ENCODE results near the gene BRD7.

Gene BRD7

DNA sequence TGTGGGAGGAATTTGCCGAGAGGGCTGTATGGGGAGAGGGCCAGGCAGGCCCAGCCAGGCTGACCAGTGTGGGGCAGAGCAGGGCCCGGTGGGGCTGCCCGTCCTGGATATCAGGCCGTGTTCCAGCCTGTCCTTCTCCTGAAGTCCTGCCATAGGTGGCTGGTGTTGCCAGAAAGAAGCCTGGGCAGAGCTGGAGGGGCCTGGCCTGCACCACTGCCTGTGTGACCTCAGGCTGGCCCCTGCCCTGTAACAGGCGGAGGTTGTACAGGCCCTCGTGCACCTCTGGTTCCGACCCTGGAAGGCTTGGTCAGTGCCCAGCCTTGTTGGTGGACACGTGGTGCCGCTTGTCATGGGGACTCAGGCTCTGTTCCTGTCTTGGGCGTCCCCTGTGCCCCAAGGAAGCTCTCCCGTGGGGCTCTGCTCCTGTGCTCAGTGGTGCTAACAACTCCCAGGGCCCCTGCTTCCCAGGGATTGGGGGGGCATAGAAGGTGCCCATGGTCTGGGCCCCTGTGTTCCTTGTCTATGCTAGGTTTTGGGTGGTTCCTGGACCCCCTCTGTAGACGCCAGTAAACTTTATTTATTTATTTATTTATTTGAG lies 69.2 kb downstream of the BRD7 start:
- no peaks in the 10 kb centered on the region for H3K27me3 ChIP-seq (ENCODE audit: insufficient read depth, low read length, poor library complexity, severe bottlenecking)
- H3K9ac ChIP-seq (ENCODE audit: low read depth, low read length, poor library complexity, severe bottlenecking), result no peak overlapping the region
- no peak overlapping the region for H3K4me3 ChIP-seq (ENCODE audit: low read length, poor library complexity, severe bottlenecking)
- no peaks in the 10 kb centered on the region for H3K79me2 ChIP-seq (ENCODE audit: insufficient read depth, low read length)
- H3K9me3 ChIP-seq (ENCODE audit: insufficient read depth, low read depth, low read length), result no peaks in the 10 kb centered on the region
- no peak overlapping the region for H2AFZ ChIP-seq (ENCODE audit: low read length)
- no peaks in the 10 kb centered on the region for H3K4me1 ChIP-seq (ENCODE audit: insufficient read depth, low read length, poor library complexity, severe bottlenecking)
- no peaks in the 10 kb centered on the region for H4K20me1 ChIP-seq (ENCODE audit: insufficient read depth, low read length, poor library complexity, severe bottlenecking)
- no peak overlapping the region for H3K4me2 ChIP-seq (ENCODE audit: low read depth, low read length, poor library complexity, severe bottlenecking)
- H3K9me2 ChIP-seq (replicated peaks; ENCODE audit: low read depth, low read length), result no peaks in the 10 kb centered on the region
- H3K36me3 ChIP-seq (ENCODE audit: insufficient read depth, low read length), result peaks cover 79% of the 10 kb centered on the region; the same call in 1 of the 2 replicates
- TF ChIP-seq, protein P1, sequence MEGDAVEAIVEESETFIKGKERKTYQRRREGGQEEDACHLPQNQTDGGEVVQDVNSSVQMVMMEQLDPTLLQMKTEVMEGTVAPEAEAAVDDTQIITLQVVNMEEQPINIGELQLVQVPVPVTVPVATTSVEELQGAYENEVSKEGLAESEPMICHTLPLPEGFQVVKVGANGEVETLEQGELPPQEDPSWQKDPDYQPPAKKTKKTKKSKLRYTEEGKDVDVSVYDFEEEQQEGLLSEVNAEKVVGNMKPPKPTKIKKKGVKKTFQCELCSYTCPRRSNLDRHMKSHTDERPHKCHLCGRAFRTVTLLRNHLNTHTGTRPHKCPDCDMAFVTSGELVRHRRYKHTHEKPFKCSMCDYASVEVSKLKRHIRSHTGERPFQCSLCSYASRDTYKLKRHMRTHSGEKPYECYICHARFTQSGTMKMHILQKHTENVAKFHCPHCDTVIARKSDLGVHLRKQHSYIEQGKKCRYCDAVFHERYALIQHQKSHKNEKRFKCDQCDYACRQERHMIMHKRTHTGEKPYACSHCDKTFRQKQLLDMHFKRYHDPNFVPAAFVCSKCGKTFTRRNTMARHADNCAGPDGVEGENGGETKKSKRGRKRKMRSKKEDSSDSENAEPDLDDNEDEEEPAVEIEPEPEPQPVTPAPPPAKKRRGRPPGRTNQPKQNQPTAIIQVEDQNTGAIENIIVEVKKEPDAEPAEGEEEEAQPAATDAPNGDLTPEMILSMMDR (conservative IDR thresholded peaks at IDR 0.05; ENCODE audit: low read length), result no peak
- TF ChIP-seq EZH2phosphoT487 (IDR thresholded peaks at IDR 0.05; ENCODE audit: borderline replicate concordance), result no peak
- H3F3A ChIP-seq (ENCODE audit: low read depth), result no peaks in the 10 kb centered on the region

DNA sequence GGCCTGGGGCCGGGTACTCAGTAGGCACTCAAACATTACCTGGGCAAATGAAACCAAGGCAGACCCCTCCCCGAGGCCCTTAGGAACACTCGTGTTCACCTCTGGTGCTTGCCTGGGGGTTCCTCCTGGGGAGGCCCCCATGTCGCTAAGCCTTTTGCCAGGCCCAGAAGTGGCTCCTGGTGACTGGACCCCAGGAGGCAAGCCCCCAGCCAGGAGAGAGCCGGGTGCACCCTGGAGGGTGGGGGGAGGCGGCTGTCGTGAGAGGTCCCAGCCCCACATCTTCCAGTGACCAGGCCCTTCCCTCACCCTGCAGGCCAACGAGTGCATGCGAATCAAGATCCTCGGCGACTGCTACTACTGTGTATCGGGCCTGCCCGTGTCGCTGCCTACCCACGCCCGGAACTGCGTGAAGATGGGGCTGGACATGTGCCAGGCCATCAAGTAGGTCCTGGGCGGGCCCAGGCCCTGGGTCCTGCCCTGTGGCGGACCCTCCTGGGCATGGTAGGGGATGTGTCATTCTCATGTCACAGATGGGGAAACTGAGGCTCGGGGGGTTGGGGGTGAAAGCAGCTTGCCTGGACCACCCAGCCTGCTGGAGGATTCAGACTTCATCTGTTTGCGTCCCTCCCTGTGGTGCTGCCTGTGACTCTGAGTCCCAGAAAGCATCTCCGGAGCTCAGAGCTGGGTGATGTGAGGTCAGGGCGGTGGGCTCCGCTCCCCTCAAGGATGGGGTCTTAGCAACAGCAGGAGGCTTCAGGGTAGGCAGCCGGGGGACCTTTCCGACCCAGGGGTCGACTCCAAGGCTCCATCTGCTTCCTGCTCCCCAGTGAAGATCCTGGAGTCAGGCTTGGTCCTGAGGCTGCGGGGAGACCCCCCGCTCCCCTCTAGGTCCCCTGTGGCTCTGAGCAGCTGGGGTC lies 69.9 kb downstream of the BRD7 start:
- H3K4me1 ChIP-seq (ENCODE audit: insufficient read depth, low read length, poor library complexity, severe bottlenecking), result no peaks in the 10 kb centered on the region
- H3F3A ChIP-seq (ENCODE audit: low read depth), result no peaks in the 10 kb centered on the region
- peaks cover 80% of the 10 kb centered on the region; the same call in 1 of the 2 replicates for H3K36me3 ChIP-seq (ENCODE audit: insufficient read depth, low read length)

GRCh38 chr16:50298075-50298460 lies 70.7 kb downstream of the BRD7 start:
- no peaks in the 10 kb centered on the region for H3K9me2 ChIP-seq (replicated peaks; ENCODE audit: low read depth, low read length)
- H3K36me3 ChIP-seq (ENCODE audit: insufficient read depth, low read length), result peaks cover 87% of the 10 kb centered on the region; the same call in 1 of the 2 replicates
- no peaks in the 10 kb centered on the region for H4K20me1 ChIP-seq (ENCODE audit: insufficient read depth, low read length, poor library complexity, severe bottlenecking)
- no peaks in the 10 kb centered on the region for H3F3A ChIP-seq (ENCODE audit: low read depth)
- no peak overlapping the region for H3K4me2 ChIP-seq (ENCODE audit: low read depth, low read length, poor library complexity, severe bottlenecking)
- no peaks in the 10 kb centered on the region for H3K79me2 ChIP-seq (ENCODE audit: insufficient read depth, low read length)
- H3K9me3 ChIP-seq (ENCODE audit: insufficient read depth, low read depth, low read length), result no peaks in the 10 kb centered on the region
- H3K4me3 ChIP-seq (ENCODE audit: low read length, poor library complexity, severe bottlenecking), result no peak overlapping the region
- H3K27me3 ChIP-seq (ENCODE audit: insufficient read depth, low read length, poor library complexity, severe bottlenecking), result no peaks in the 10 kb centered on the region
- H2AFZ ChIP-seq (ENCODE audit: low read length), result no peak overlapping the region
- no peak overlapping the region for H3K9ac ChIP-seq (ENCODE audit: low read depth, low read length, poor library complexity, severe bottlenecking)
- H3K4me1 ChIP-seq (ENCODE audit: insufficient read depth, low read length, poor library complexity, severe bottlenecking), result no peaks in the 10 kb centered on the region
- TF ChIP-seq EZH2phosphoT487 (IDR thresholded peaks at IDR 0.05; ENCODE audit: borderline replicate concordance), result no peak
- TF ChIP-seq, protein P1 (conservative IDR thresholded peaks at IDR 0.05; ENCODE audit: low read length), result no peak

More for the DNA sequence above, 69.9 kb downstream of the BRD7 start:
- H2AFZ ChIP-seq (ENCODE audit: low read length), result no peak overlapping the region
- H3K9me2 ChIP-seq (replicated peaks; ENCODE audit: low read depth, low read length), result no peaks in the 10 kb centered on the region
- H3K4me2 ChIP-seq (ENCODE audit: low read depth, low read length, poor library complexity, severe bottlenecking), result no peak overlapping the region
- no peak overlapping the region for H3K9ac ChIP-seq (ENCODE audit: low read depth, low read length, poor library complexity, severe bottlenecking)
- no peaks in the 10 kb centered on the region for H4K20me1 ChIP-seq (ENCODE audit: insufficient read depth, low read length, poor library complexity, severe bottlenecking)
- H3K79me2 ChIP-seq (ENCODE audit: insufficient read depth, low read length), result no peaks in the 10 kb centered on the region
- TF ChIP-seq, protein P1 (conservative IDR thresholded peaks at IDR 0.05; ENCODE audit: low read length), result no peak
- no peaks in the 10 kb centered on the region for H3K9me3 ChIP-seq (ENCODE audit: insufficient read depth, low read depth, low read length)
- H3K4me3 ChIP-seq (ENCODE audit: low read length, poor library complexity, severe bottlenecking), result no peak overlapping the region
- no peaks in the 10 kb centered on the region for H3K27me3 ChIP-seq (ENCODE audit: insufficient read depth, low read length, poor library complexity, severe bottlenecking)

Data from Loucy (cell line).